ENCODE data around the gene CEMIP2.
A peak's percentile ranks its signal among the peaks of the same experiment; 100 is the strongest.
"Not testable (repeated sequence)": the region's sequence is repeated elsewhere in the genome, so short reads cannot be mapped to it uniquely, and the experiment has no call there.

The CEMIP2 gene

GRCh38 chr9:71768388-71769174, at the start of gene CEMIP2:
CEMIP2 (minus strand) TSS chr9:71768513; CDS start chr9:71750373, 18,140 bp downstream.
- peak; percentile 84 to 85 for DNase-seq (ENCODE audit: low read depth in 2 of 2)

- DNase-seq (ENCODE audit: low read depth in 2 of 2): no peak
These were observed 48.7 kb upstream of the CEMIP2 start for GRCh38 chr9:71816916-71817451.

GRCh38 chr9:71814815-71815214, 46.5 kb upstream of the CEMIP2 start:
- DNase-seq (ENCODE audit: low read depth in 2 of 2): no peak

GRCh38 chr9:71814226-71814625, 45.9 kb upstream of the CEMIP2 start:
- DNase-seq (ENCODE audit: low read depth in 2 of 2): no peak

GRCh38 chr9:71812385-71812784, 44.1 kb upstream of the CEMIP2 start:
- DNase-seq (ENCODE audit: low read depth in 2 of 2): no peak

- no peak for DNase-seq (ENCODE audit: low read depth in 2 of 2)
These were observed 39.8 kb upstream of the CEMIP2 start for GRCh38 chr9:71808068-71808467.

- DNase-seq (ENCODE audit: low read depth in 2 of 2): peak; percentile 14 to 47
These were observed 38.6 kb upstream of the CEMIP2 start for GRCh38 chr9:71806901-71807307.

- DNase-seq (ENCODE audit: low read depth in 2 of 2): not testable (repeated sequence)
These were observed 36.8 kb upstream of the CEMIP2 start for GRCh38 chr9:71805096-71805495.

- DNase-seq (ENCODE audit: low read depth in 2 of 2): no peak
These were observed 33.5 kb upstream of the CEMIP2 start for GRCh38 chr9:71801826-71802225.

GRCh38 chr9:71797266-71797665, 29.0 kb upstream of the CEMIP2 start:
- no peak for DNase-seq (ENCODE audit: low read depth in 2 of 2)

- DNase-seq (ENCODE audit: low read depth in 2 of 2): no peak
These were observed 27.9 kb upstream of the CEMIP2 start for GRCh38 chr9:71796100-71796767.

GRCh38 chr9:71795097-71795813, 26.9 kb upstream of the CEMIP2 start:
- DNase-seq (ENCODE audit: low read depth in 2 of 2): no peak

- DNase-seq (ENCODE audit: low read depth in 2 of 2): no peak
These were observed 25.2 kb upstream of the CEMIP2 start for GRCh38 chr9:71793386-71794105.

GRCh38 chr9:71791875-71792274, 23.6 kb upstream of the CEMIP2 start:
- no peak for DNase-seq (ENCODE audit: low read depth in 2 of 2)

- DNase-seq (ENCODE audit: low read depth in 2 of 2): no peak
These were observed 22.0 kb upstream of the CEMIP2 start for GRCh38 chr9:71790296-71790695.

- DNase-seq (ENCODE audit: low read depth in 2 of 2): peak; percentile 64 to 74
These were observed 14.8 kb upstream of the CEMIP2 start for GRCh38 chr9:71783120-71783523.

GRCh38 chr9:71781391-71781790, 13.1 kb upstream of the CEMIP2 start:
- no peak for DNase-seq (ENCODE audit: low read depth in 2 of 2)

- DNase-seq (ENCODE audit: low read depth in 2 of 2): no peak
These were observed 12.6 kb upstream of the CEMIP2 start for GRCh38 chr9:71780953-71781352.

- no peak for DNase-seq (ENCODE audit: low read depth in 2 of 2)
These were observed 9.8 kb upstream of the CEMIP2 start for GRCh38 chr9:71778085-71778484.

- no peak for DNase-seq (ENCODE audit: low read depth in 2 of 2)
These were observed 6.6 kb upstream of the CEMIP2 start for GRCh38 chr9:71774920-71775319.

- DNase-seq (ENCODE audit: low read depth in 2 of 2): no peak
These were observed 4.4 kb upstream of the CEMIP2 start for GRCh38 chr9:71772726-71773125.

- DNase-seq (ENCODE audit: low read depth in 2 of 2): no peak
These were observed 1.9 kb upstream of the CEMIP2 start for GRCh38 chr9:71770170-71770569.

All from stimulated activated CD4-positive, alpha-beta T cell treated with anti-CD3 and anti-CD28 coated beads, Interleukin-1b, Interleukin-23, amount 100 ng/mL, for 4 hours (primary cell).